Mesendoderm (in vitro differentiated cells): ENCODE results near the gene MAL.

Source experiments
- DNase-seq: peaks from one replicate; pipeline ENCODE4 v3.0.0; 2013
- H2AK5ac ChIP-seq: 2 replicates; pipeline ENCODE4 v1.6.1; 2013; ENCODE audit warnings: low read length, inconsistent platforms
- H2BK120ac ChIP-seq: 2 replicates; pipeline ENCODE4 v1.6.1; 2013; ENCODE audit warnings: low read depth, mild to moderate bottlenecking, low read length, moderate library complexity, mixed read lengths
- H2BK15ac ChIP-seq: replicated peaks from 2 replicates; pipeline ENCODE4 v1.6.1; 2013; ENCODE audit warnings: low read depth, mild to moderate bottlenecking, moderate library complexity
- H2BK5ac ChIP-seq: 2 replicates; pipeline ENCODE4 v1.6.1; 2013; ENCODE audit warnings: low read length, inconsistent platforms
- H3K18ac ChIP-seq: 2 replicates; pipeline ENCODE4 v1.6.1; 2013; ENCODE audit warnings: mild to moderate bottlenecking, low read length, mixed read lengths
- H3K23ac ChIP-seq: one replicate; pipeline ENCODE4 v1.6.1; 2013; ENCODE audit warnings: low read length
- H3K27ac ChIP-seq: 2 replicates; pipeline ENCODE4 v1.5.1; 2013; ENCODE audit warnings: low read depth, mild to moderate bottlenecking, inconsistent platforms, low read length, moderate library complexity
- H3K27me3 ChIP-seq: 2 replicates; pipeline ENCODE4 v1.6.1; 2013; ENCODE audit warnings: low read length, control low read depth, mild to moderate bottlenecking, inconsistent platforms; ENCODE audit not compliant: insufficient read depth, poor library complexity
- H3K36me3 ChIP-seq: 2 replicates; pipeline ENCODE4 v1.6.1; 2013; ENCODE audit warnings: low read length, inconsistent platforms; ENCODE audit not compliant: control insufficient read depth, insufficient read depth
- H3K4ac ChIP-seq: one replicate; pipeline ENCODE4 v1.6.1; 2013; ENCODE audit warnings: low read depth, mild to moderate bottlenecking, low read length, moderate library complexity
- H3K4me1 ChIP-seq: 2 replicates; pipeline ENCODE4 v1.6.1; 2013; ENCODE audit warnings: low read depth, low read length, inconsistent platforms; ENCODE audit not compliant: control insufficient read depth
- H3K4me2 ChIP-seq: 2 replicates; pipeline ENCODE4 v1.6.1; 2013; ENCODE audit warnings: low read length
- H3K4me3 ChIP-seq: 2 replicates; pipeline ENCODE4 v1.5.1; 2013; ENCODE audit warnings: mild to moderate bottlenecking, low read length
- H3K56ac ChIP-seq: one replicate; pipeline ENCODE4 v1.6.1; 2013; ENCODE audit warnings: low read length
- H3K79me1 ChIP-seq: 2 replicates; pipeline ENCODE4 v1.6.1; 2013; ENCODE audit warnings: low read length, inconsistent platforms
- H3K79me2 ChIP-seq: 2 replicates; pipeline ENCODE4 v1.6.1; 2013; ENCODE audit warnings: mild to moderate bottlenecking, low read length; ENCODE audit not compliant: control insufficient read depth, insufficient read depth
- H3K9ac ChIP-seq: 2 replicates; pipeline ENCODE4 v1.6.1; 2013; ENCODE audit warnings: low read length, inconsistent platforms
- H4K5ac ChIP-seq: one replicate; pipeline ENCODE4 v1.6.1; 2013; ENCODE audit warnings: low read length
- H4K8ac ChIP-seq: one replicate; pipeline ENCODE4 v1.6.1; 2013; ENCODE audit warnings: low read depth, mild to moderate bottlenecking, control low read depth, low read length, moderate library complexity
- WGBS: extraction: QIAGEN DNeasy Blood & Tissue Kit; methylation state at CpG from one replicate; pipeline ENCODE4 v1.1.7; 2013; ENCODE audit warnings: low lambda C conversion rate, missing lambda C conversion rate; ENCODE audit not compliant: insufficient coverage; ENCODE audit errors: extremely low coverage; 5-methylcytosine and 5-hydroxymethylcytosine counted together

MAL gene

GRCh38 chr2:95050385-95051300 lies 25.1 kb downstream of the MAL start:
- no peak overlapping the region for H2BK120ac ChIP-seq
- no peak overlapping the region for H2AK5ac ChIP-seq
- no peaks in the 10 kb centered on the region for H3K27me3 ChIP-seq
- H2BK5ac ChIP-seq = no peak overlapping the region
- no peak overlapping the region for H3K9ac ChIP-seq
- no peaks in the 10 kb centered on the region for H3K36me3 ChIP-seq
- no peaks in the 10 kb centered on the region for H3K79me1 ChIP-seq
- H4K5ac ChIP-seq = no peak overlapping the region
- no peaks in the 10 kb centered on the region for H3K4me1 ChIP-seq
- H3K56ac ChIP-seq = no peak overlapping the region
- no peak for DNase-seq
- no peak overlapping the region for H3K23ac ChIP-seq
- H3K4ac ChIP-seq = no peak overlapping the region
- H3K27ac ChIP-seq = no peak overlapping the region
- H3K4me3 ChIP-seq = no peak overlapping the region
- H3K18ac ChIP-seq = no peak overlapping the region
- no peak overlapping the region for H4K8ac ChIP-seq
- no CpG with 5 or more reads among the region's 7 CpGs for WGBS
- H3K79me2 ChIP-seq = no peaks in the 10 kb centered on the region
- H3K4me2 ChIP-seq = no peak overlapping the region
- H2BK15ac ChIP-seq = no peak overlapping the region

GRCh38 chr2:95051626-95052025 lies 26.1 kb downstream of the MAL start:
- H3K36me3 ChIP-seq = no peaks in the 10 kb centered on the region
- H2BK15ac ChIP-seq = no peak overlapping the region
- H4K8ac ChIP-seq = no peak overlapping the region
- no peak overlapping the region for H3K18ac ChIP-seq
- H3K4ac ChIP-seq = no peak overlapping the region
- H3K4me3 ChIP-seq = no peak overlapping the region
- H2BK5ac ChIP-seq = no peak overlapping the region
- H3K23ac ChIP-seq = no peak overlapping the region
- no peaks in the 10 kb centered on the region for H3K4me1 ChIP-seq
- no peak for DNase-seq
- no peak overlapping the region for H3K4me2 ChIP-seq
- no peaks in the 10 kb centered on the region for H3K79me2 ChIP-seq
- H2BK120ac ChIP-seq = no peak overlapping the region
- no peak overlapping the region for H2AK5ac ChIP-seq
- H3K9ac ChIP-seq = no peak overlapping the region
- no peaks in the 10 kb centered on the region for H3K79me1 ChIP-seq
- WGBS = no CpG with 5 or more reads among the region's 10 CpGs
- no peaks in the 10 kb centered on the region for H3K27me3 ChIP-seq
- no peak overlapping the region for H3K56ac ChIP-seq
- H4K5ac ChIP-seq = no peak overlapping the region
- no peak overlapping the region for H3K27ac ChIP-seq

- Histone ChIP-seq H3K4me2 (no peak overlapping the region), H3K9ac (no peak overlapping the region), H3K79me1 (no peaks in the 10 kb centered on the region), H4K8ac (no peak overlapping the region), H3K4ac (no peak overlapping the region), H3K23ac (no peak overlapping the region), H3K27me3 (no peaks in the 10 kb centered on the region), H3K56ac (no peak overlapping the region), H3K27ac (no peak overlapping the region), H2BK5ac (no peak overlapping the region), H3K36me3 (no peaks in the 10 kb centered on the region), H3K79me2 (no peaks in the 10 kb centered on the region), H3K4me1 (no peaks in the 10 kb centered on the region), H3K4me3 (no peak overlapping the region), H2BK120ac (no peak overlapping the region), H2AK5ac (no peak overlapping the region), H4K5ac (no peak overlapping the region), H2BK15ac (no peak overlapping the region), H3K18ac (no peak overlapping the region)
- no CpG with 5 or more reads among the region's 6 CpGs for WGBS
- no peak for DNase-seq
Measured at GRCh38 chr2:95052307-95052706, 26.8 kb downstream of the MAL start.

GRCh38 chr2:95052804-95053479 lies 27.4 kb downstream of the MAL start:
- Histone ChIP-seq H2AK5ac (no peak overlapping the region), H2BK120ac (no peak overlapping the region), H3K27me3 (no peaks in the 10 kb centered on the region), H3K27ac (no peak overlapping the region), H3K56ac (no peak overlapping the region), H3K79me1 (no peaks in the 10 kb centered on the region), H2BK15ac (no peak overlapping the region), H3K36me3 (no peaks in the 10 kb centered on the region), H3K4ac (no peak overlapping the region), H4K8ac (no peak overlapping the region), H3K4me2 (no peak overlapping the region), H4K5ac (no peak overlapping the region), H2BK5ac (no peak overlapping the region), H3K79me2 (no peaks in the 10 kb centered on the region), H3K4me3 (no peak overlapping the region), H3K18ac (no peak overlapping the region), H3K9ac (no peak overlapping the region), H3K23ac (no peak overlapping the region), H3K4me1 (no peaks in the 10 kb centered on the region)
- no CpG with 5 or more reads among the region's 13 CpGs for WGBS
- peak; percentile 28 for DNase-seq

- WGBS = no CpG with 5 or more reads among the region's 11 CpGs
Measured at GRCh38 chr2:95053543-95053942, 28.0 kb downstream of the MAL start.

More at GRCh38 chr2:95053543-95053942, 28.0 kb downstream of the MAL start:
- Histone ChIP-seq H2BK15ac (no peak overlapping the region), H3K27ac (no peak overlapping the region), H3K79me2 (no peaks in the 10 kb centered on the region), H3K18ac (no peak overlapping the region), H4K5ac (no peak overlapping the region), H4K8ac (no peak overlapping the region), H2AK5ac (no peak overlapping the region), H3K4me1 (no peaks in the 10 kb centered on the region), H3K4me2 (no peak overlapping the region), H3K56ac (no peak overlapping the region), H3K4ac (no peak overlapping the region), H3K23ac (no peak overlapping the region), H3K4me3 (no peak overlapping the region), H2BK5ac (no peak overlapping the region), H3K9ac (no peak overlapping the region), H3K27me3 (no peaks in the 10 kb centered on the region), H3K36me3 (no peaks in the 10 kb centered on the region), H3K79me1 (no peaks in the 10 kb centered on the region), H2BK120ac (no peak overlapping the region)
- peak; percentile 66 for DNase-seq
